HG03575 (cell line): Measurements from ENCODE around the gene STK32B.
"Not testable (repeated sequence)": the region's sequence is repeated elsewhere in the genome, so short reads cannot be mapped to it uniquely, and the experiment has no call there.

Experiments used
- ATAC-seq: cut with Tn5 transposase; IDR thresholded peaks from one replicate; pipeline ENCODE4 v1.9.1; 2021; ENCODE audit not compliant: unreplicated experiment, insufficient number of reproducible peaks, low FRiP score; ENCODE audit errors: extremely low read depth

Gene STK32B

GRCh38 chr4:5217421-5217820 is 166.1 kb downstream of the STK32B start:
- no peak for ATAC-seq

DNA sequence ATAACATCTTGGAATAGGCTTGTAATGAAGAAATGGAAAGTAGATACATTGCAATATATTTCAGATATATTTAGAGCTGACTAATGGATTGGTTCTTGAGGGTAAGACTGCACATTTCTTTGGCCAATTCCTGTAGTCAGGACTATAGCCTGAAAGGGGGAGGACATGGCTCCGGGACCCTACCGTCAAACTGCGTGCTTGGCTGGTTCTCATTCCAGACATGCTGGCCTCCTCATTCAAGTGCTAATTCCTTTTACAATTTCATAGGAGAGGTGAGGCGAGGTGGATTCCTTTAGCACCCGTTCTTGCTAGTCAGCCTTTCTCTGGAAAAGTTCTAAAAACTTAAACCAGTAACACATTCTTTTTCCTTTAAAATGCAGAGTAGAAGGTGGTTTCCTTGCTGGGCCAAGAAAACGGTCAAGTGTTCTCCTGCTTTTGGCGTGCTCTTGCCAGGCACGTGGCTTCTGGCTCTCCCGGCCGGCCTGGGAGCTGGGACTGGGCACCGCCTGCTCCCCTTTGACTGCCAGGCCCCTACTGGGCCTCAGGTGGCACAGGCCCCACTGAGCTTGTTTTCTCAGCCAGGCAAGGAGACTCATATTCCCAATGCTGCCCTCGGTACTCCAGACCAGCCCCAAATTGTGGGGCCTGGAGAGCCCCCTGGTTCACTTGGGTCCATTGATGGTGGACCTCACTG is 167.2 kb downstream of the STK32B start:
- no peak for ATAC-seq

GRCh38 chr4:5220028-5220427 is 168.7 kb downstream of the STK32B start:
- no peak for ATAC-seq

- ATAC-seq: no peak
Observed at GRCh38 chr4:5222047-5222446, 170.8 kb downstream of the STK32B start.

- ATAC-seq: no peak
Observed at GRCh38 chr4:5222951-5223350, 171.7 kb downstream of the STK32B start.

DNA sequence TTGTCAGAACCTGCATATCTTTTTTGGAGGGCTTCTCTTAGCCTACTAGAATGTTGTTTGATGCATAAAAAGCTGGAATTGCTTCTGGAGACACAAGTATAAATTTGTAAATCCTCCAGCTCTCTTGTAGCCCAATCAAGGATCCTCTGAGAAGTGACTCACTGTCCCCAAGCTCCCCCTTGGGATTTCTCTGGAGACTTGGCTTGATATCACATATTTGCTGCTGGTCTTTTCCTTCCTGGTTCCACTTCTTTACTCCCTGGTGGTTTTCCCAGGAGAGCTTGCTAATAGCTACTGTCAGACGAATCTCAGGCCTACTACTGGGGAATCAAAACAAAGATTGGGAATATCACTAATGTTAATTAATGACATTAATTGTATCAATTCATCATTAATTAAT is 173.1 kb downstream of the STK32B start:
- ATAC-seq: no peak

DNA sequence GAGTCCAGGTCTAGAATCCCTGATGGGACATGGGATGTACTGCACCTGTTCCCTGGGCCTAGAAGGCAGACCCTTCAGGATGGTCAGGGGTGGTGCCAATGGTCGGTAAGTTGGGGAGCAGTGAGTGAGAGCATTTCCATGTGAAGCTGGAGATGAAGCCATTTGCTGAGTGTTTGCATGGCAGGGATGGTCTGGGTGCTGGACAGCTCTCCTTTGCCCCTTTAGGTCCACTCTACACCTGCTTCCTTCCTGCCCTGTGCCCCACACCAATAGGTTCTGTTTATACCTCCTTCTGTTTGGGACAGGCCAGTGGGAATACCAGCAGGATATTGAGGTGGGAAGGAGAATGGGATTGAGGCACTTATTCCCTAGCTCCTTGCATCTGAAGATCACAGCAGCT is 181.3 kb downstream of the STK32B start:
- no peak for ATAC-seq

DNA sequence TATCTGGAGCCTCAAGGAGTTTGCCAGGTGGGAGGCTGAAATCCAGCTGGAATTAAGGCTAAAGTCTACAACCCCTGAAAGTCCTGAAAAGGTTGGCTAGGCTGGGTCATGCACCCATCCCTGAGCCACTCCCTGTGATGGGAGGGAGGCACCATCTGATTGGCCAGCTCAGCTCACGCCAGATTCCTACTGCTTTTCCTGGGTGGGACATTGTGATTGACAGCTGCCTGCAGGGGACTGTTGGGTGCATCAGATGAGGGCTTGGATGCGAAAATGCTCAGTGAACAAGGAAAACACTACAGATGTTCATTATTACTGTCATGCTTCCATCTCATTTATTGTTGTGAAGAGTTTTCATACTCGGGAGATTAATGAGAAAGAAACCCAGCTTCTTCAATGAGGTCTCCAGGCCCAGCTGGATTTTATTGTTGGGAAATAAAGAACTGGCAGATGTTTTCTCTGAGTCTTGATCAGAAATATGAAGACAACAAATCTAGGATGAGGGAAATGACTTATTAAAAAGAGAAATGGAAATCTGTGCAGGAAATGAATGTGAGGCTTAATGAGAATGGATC is 185.9 kb downstream of the STK32B start:
- ATAC-seq: no peak

DNA sequence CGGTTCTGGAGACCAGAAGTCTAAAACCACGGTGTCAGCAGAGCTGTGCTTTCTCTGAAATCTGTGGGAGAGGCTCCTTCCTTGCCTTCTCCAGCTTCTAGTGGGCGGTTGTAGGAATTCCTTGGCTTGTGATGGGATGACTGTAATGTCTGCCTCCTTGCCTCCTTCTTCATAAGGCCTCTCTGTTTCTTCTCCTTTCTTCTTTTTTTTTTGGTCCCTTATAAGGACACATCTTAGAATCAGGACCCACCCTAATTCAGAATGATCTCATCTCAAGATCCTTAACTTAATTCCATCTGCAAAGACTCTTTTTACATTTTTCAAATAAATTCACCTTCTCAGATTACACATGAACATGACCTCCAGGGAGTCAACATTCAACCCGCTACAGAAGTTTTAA is 186.9 kb downstream of the STK32B start:
- ATAC-seq: no peak

DNA sequence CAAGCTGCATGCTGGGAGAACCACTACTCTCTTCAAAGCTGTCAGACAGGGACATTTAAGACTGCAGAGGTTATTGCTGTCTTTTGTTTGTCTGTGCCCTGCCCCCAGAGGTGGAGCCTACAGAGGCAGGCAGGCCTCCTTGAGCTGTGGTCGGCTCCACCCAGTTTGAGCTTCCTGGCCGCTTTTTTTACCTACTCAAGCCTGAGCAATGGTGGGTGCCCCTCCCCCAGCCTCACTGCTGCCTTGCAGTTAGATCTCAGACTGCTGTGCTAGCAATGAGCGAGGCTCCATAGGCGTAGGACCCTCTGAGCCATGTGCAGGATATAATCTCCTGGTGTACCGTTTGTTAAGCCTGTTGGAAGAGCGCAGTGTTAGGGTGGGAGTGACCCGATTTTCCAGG is 195.8 kb downstream of the STK32B start:
- not testable (repeated sequence) for ATAC-seq

- ATAC-seq: no peak
Observed at GRCh38 chr4:5247735-5248134, 196.5 kb downstream of the STK32B start.

GRCh38 chr4:5249727-5250126 is 198.4 kb downstream of the STK32B start:
- no peak for ATAC-seq

GRCh38 chr4:5250536-5250935 is 199.3 kb downstream of the STK32B start:
- ATAC-seq: not testable (repeated sequence)

GRCh38 chr4:5256421-5256820 is 205.1 kb downstream of the STK32B start:
- no peak for ATAC-seq

DNA sequence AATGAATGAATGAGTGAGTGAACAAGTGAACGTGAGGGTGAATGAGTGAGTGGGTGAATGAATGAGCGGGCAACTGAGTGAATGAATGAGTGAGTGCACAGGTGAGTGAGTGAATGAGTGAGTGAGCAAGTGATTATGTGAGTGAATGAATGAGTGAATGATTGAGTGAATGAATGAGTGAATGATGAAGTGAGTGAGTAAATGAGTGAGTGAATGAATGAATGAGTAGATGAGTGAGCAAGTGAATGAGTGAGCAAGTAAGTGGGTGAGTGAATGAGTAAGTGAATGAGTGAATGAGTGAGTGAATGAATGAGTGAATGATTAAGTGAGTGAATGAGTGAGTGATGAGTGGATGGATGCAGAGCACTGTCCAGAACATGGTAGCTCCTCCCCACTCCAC is 205.8 kb downstream of the STK32B start:
- no peak for ATAC-seq

GRCh38 chr4:5259471-5259870 is 208.2 kb downstream of the STK32B start:
- ATAC-seq: no peak

DNA sequence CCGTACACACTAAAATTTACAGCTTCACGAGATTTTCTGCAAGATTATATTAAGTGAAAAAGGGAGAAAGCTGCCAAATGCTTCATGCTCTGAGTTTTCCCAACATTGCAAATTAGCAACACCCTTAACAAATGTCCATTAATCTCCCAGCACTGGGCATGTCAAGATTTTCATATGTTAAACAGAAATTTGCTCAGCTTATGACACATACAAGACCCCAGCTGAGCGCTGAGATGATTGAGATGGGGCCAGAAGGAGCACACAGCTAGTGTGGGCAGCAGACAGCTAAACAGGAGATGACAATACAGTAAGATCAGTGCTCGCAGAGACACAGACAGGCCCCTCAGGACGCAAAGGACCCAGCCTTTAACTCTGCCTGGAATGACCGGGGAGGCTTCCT is 208.8 kb downstream of the STK32B start:
- ATAC-seq: no peak

DNA sequence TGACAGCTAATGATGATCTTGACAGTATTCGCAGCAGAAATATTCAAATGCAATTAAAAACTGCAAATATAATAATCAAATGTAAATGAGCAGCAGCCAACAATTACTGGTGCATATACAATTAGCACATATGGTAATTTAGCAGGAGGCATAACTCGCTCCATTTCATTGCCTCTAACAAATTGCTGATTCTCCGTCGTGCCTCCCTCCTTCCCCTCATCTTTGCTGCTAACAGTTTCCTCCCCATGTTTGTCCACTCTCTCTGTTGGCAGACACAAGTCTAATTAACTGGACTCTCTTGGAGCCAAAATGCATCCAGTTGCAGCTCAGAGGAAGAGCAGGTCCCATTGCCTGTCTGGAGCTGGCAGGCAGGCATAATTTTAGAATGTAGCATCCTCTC is 210.6 kb downstream of the STK32B start:
- no peak for ATAC-seq

DNA sequence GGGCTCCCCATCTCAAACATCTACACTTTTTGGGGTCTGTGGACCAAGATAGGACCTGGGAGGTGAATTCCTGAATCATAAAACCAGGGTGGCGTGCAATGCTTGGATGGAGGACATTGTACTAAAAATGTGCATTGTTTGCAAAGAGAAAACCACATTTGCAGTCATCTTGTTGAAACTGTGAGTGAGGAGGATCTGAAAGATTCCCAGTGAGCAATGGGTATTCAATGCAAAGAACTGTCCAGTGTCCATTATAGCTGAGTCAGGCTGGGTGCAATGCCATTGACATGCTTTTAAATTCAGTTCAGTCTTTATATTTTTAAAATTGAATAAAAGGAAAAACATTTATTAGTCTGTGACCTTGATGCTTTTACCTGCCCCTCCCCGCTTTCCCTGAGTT is 215.7 kb downstream of the STK32B start:
- no peak for ATAC-seq

- no peak for ATAC-seq
Observed at GRCh38 chr4:5267408-5267807, 216.1 kb downstream of the STK32B start.

GRCh38 chr4:5276475-5277075 is 225.3 kb downstream of the STK32B start:
- ATAC-seq: no peak
